Tibial nerve (tissue), 3 donors: ENCODE measurements around the gene NEU2.

ENCODE experiments used
- CTCF ChIP-seq, 5 experiments: fragments of 200-600 bp in 3 of 5; fragments of 450-650 bp in 2 of 5; sonication (generic) in 3 of 5; IDR thresholded peaks; one replicate each; pipeline ENCODE4 v1.5.1; 2016 to 2019; ENCODE audit warnings: antibody characterized with exemption in 5 of 5, mild to moderate bottlenecking in 3 of 5, moderate library complexity in 2 of 5
- POLR2A ChIP-seq, 2 donors: fragments of 450-650 bp; IDR thresholded peaks; one replicate each; pipeline ENCODE4 v1.6.1; 2017; ENCODE audit warnings: antibody characterized with exemption in 2 of 2, mild to moderate bottlenecking in 2 of 2, moderate library complexity in 2 of 2

- no peak for TF ChIP-seq CTCF (IDR thresholded peaks at IDR 0.05)
- TF ChIP-seq POLR2A (IDR thresholded peaks at IDR 0.05) = no peak
Observed at GRCh38 chr2:232984451-232985207, 47.8 kb upstream of the NEU2 start.
